Measurements from ENCODE around the gene CSRP3. TPM values are rescaled to one million over a fixed set of nuclear protein-coding genes. Genes with fewer than 3 reads are reported as not detected.
A peak's percentile ranks its signal among the peaks of the same experiment; 100 is the strongest.

The CSRP3 gene
- total RNA-seq = not detected in 2 replicates

DNA sequence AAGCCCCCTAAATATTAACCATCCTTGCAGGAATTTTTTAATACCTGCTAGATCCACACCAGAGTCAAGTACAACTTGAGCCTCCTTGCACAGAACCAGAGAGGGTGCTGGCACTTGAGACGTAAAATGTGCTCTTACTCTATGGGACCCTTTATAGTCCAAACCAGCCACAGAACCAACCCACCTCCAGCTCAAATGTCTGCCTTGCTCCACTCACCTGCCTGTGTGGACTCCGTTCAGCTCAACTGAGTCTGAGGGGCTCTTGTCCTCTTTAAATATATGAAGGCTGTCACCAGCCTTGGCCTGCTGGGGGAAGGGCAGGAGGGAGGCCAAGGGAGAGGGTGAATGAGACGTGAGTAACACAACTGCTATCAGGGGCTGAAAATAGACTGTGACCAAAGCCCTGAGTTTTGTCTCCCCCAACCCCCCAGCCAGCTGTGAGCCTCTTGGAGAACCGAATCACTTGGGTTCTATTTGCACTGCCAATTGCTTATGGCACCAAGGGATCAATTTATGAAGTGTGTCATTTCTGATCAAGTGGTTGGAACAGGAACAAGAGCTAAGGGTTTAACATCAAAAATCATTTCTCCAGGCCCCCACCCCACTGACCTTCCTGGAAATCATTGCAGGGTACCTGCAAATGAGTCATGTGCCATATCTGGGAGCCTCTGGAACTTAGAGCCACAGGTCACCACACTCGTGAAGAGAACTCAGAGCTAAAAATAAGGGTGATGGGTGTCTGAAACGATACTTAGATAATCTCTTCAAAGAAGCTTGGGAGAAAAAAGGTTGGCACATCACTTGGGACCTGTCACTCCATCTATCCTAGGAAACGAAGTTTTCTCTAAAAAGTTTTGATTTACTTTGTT is at the start of gene CSRP3:
TSS of gene CSRP3 (minus strand) at position 247 of the 869 bp plus-strand sequence. CDS start 9,535 bp downstream, outside the sequence.
- Mint-ChIP-seq H3K27me3 (ENCODE audit: insufficient read depth) (peaks cover 11% of the 10 kb centered on the region), H3K27ac (no peak within 1 kb of the TSS), H3K36me3 (ENCODE audit: low read depth) (no peaks in the 10 kb centered on the region), H3K9me3 (no peaks in the 10 kb centered on the region), H3K4me1 (ENCODE audit: low read depth) (peaks cover 5% of the 10 kb centered on the region), H3K4me3 (no peak within 1 kb of the TSS)
- DNase-seq (ENCODE audit: low spot score) = no peak
- intact Hi-C loops (cut with micrococcal nuclease) = no loop called here

DNA sequence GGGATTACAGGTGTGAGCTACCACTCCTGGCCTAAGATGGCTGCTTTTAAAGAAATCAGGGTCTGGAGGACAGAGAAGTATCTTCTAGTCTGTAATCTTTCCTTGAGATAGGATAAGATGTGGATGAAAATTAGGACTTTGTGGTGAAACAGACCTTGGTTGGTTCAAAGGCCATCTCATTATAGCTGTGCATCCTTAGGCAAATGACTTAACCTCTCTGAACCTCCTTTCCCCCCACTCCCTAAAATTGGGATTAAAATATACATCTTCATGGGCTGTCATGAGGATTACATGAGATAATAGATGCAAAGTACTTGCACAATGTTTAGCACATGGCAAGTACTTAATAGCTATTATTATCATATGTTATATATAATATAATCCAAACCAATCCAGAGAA is 49.8 kb upstream of the CSRP3 start:
- H3K9me3 Mint-ChIP-seq = peaks cover 38% of the 10 kb centered on the region
- H3K4me3 Mint-ChIP-seq = no peak overlapping the region
- H3K4me1 Mint-ChIP-seq (ENCODE audit: low read depth) = no peaks in the 10 kb centered on the region
- no peak overlapping the region for H3K27ac Mint-ChIP-seq
- intact Hi-C loops (cut with micrococcal nuclease) = no loop called here
- no peak for DNase-seq (ENCODE audit: low spot score)
- H3K27me3 Mint-ChIP-seq (ENCODE audit: insufficient read depth) = peaks cover 36% of the 10 kb centered on the region
- peaks cover 3% of the 10 kb centered on the region for H3K36me3 Mint-ChIP-seq (ENCODE audit: low read depth)

DNA sequence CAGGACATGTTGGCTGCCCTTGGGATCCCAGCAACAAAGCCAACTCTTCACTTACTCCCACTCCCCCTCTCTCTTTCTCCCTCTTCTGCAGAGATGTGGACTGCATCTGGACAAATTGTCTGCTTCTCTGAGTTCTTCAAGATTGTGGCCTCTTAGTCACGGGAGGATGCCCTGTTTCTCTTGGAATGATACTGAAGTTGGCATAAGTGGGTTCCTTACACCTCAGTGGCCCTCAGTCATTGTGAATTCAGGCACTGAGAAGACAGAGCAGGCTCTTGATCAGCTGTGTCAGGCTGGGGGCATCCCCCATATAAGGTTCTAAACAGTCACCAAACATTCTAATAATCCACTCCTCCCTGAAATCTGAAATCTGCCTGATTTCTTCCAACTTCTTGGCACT is 45.0 kb upstream of the CSRP3 start:
- peaks cover 21% of the 10 kb centered on the region for H3K4me1 Mint-ChIP-seq (ENCODE audit: low read depth)
- no peak overlapping the region for H3K4me3 Mint-ChIP-seq
- intact Hi-C loops (cut with micrococcal nuclease) = loop anchor here (10.0 kb wide), 1 partner anchor 852 kb away; the partner anchor contains the start of gene LDHA
- peaks cover 55% of the 10 kb centered on the region for H3K27me3 Mint-ChIP-seq (ENCODE audit: insufficient read depth)
- peaks cover 3% of the 10 kb centered on the region for H3K36me3 Mint-ChIP-seq (ENCODE audit: low read depth)
- no peak for DNase-seq (ENCODE audit: low spot score)
- H3K9me3 Mint-ChIP-seq = peaks cover 33% of the 10 kb centered on the region
- no peak overlapping the region for H3K27ac Mint-ChIP-seq

DNA sequence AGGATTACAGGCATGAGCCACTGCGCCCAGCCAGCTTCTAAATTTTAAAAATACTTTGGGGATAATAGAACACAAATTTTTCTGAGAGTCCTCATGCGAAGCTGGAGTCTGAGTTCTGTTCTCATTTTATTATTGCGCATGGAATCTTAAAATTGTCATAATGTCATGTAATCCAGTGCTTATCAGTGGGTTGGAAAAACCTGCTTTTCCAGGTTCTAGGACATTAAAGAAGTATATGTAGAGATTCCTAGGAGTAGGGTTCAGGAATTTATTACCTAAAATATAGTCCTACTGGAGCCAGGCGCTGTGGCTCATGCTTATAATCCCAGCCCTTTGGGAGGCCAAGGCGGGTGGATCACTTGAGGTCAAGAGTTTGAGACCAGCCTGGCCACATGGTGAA is 43.6 kb upstream of the CSRP3 start:
- Mint-ChIP-seq H3K27me3 (ENCODE audit: insufficient read depth) (peaks cover 48% of the 10 kb centered on the region), H3K27ac (no peak overlapping the region), H3K36me3 (ENCODE audit: low read depth) (peaks cover 3% of the 10 kb centered on the region), H3K4me1 (ENCODE audit: low read depth) (peaks cover 21% of the 10 kb centered on the region), H3K4me3 (no peak overlapping the region), H3K9me3 (peaks cover 28% of the 10 kb centered on the region)
- DNase-seq (ENCODE audit: low spot score) = no peak
- intact Hi-C loops (cut with micrococcal nuclease) = loop anchor here (10.0 kb wide), 1 partner anchor 851 kb away; the partner anchor contains the start of gene LDHA

DNA sequence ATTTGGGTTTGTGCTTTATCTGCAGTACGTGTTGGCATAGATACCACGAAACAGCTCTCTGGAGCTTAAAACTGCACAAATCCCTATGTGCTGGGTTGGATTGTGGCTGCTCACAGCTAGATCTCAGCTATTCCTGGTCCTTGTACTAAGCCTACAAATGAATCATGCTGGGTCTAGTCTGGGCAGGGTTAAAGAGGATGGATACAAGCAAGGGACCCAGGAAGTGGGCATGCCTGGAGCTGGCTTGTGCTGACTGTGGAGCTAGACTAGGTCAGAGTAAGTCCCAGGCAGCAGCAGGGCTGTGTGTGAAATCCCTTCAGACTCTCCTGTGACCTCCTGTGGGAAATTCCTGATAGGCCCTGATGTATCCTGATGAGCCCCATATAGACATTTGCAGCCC is 42.8 kb upstream of the CSRP3 start:
- Mint-ChIP-seq H3K36me3 (ENCODE audit: low read depth) (peaks cover 3% of the 10 kb centered on the region), H3K27me3 (ENCODE audit: insufficient read depth) (peaks cover 42% of the 10 kb centered on the region), H3K4me3 (no peak overlapping the region), H3K4me1 (ENCODE audit: low read depth) (peaks cover 21% of the 10 kb centered on the region), H3K27ac (no peak overlapping the region), H3K9me3 (peaks cover 26% of the 10 kb centered on the region)
- intact Hi-C loops (cut with micrococcal nuclease) = loop anchor here (5.0 to 10.0 kb wide), 5 partner anchors 82 to 1137 kb away; partner anchors contain the start of genes GTF2H1, HPS5, LDHA and SAAL1
- DNase-seq (ENCODE audit: low spot score) = no peak

DNA sequence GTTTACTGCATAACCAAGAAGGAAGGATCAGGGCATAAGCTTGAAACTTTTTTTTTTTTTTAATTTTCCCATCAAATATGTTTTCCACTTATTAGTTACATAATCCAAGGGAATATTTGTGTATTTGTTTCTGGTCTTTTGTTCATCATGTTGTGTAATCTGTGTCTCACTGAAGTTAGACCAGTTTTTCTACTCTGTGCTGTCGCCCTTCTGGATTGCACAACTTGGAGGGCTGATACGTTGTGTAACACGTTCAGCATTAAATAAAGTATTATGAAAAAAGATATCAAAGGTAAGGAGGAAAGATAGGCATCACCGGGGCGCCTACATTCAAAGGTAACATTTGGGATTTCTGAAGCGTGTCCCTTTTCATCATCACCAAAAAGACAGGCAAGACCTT is 42.3 kb upstream of the CSRP3 start:
- DNase-seq (ENCODE audit: low spot score) = no peak
- intact Hi-C loops (cut with micrococcal nuclease) = loop anchor here (5.0 to 10.0 kb wide), 5 partner anchors 82 to 1137 kb away; partner anchors contain the start of genes GTF2H1, HPS5, LDHA and SAAL1
- no peak overlapping the region for H3K4me3 Mint-ChIP-seq
- H3K27me3 Mint-ChIP-seq (ENCODE audit: insufficient read depth) = peaks cover 37% of the 10 kb centered on the region
- no peak overlapping the region for H3K27ac Mint-ChIP-seq
- peaks cover 21% of the 10 kb centered on the region for H3K9me3 Mint-ChIP-seq
- H3K36me3 Mint-ChIP-seq (ENCODE audit: low read depth) = peaks cover 3% of the 10 kb centered on the region
- peaks cover 25% of the 10 kb centered on the region for H3K4me1 Mint-ChIP-seq (ENCODE audit: low read depth)

DNA sequence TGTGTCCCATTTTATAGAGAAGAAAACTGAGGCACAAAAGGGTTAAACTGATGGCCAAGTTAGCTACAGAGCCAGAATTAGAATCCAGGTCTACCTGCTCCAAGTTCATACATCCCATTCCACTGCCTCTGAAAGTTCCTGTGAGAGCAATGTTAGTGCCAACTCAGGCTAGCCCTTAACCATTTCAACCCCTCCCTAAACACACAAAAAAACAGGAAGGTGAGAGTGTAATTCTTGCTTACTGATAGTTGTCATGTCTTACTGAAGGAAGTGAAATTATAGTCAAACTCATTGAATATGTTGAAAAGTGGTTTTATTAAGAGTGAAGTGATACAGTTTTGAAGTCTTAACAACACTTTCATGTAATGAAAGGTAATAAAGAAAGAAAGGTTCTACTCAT is 41.8 kb upstream of the CSRP3 start:
- Mint-ChIP-seq H3K9me3 (peaks cover 16% of the 10 kb centered on the region), H3K27me3 (ENCODE audit: insufficient read depth) (peaks cover 34% of the 10 kb centered on the region), H3K4me1 (ENCODE audit: low read depth) (peaks cover 30% of the 10 kb centered on the region), H3K36me3 (ENCODE audit: low read depth) (peaks cover 6% of the 10 kb centered on the region), H3K4me3 (no peak overlapping the region), H3K27ac (no peak overlapping the region)
- intact Hi-C loops (cut with micrococcal nuclease) = loop anchor here (2.0 to 10.0 kb wide), 6 partner anchors 81 to 1136 kb away; partner anchors contain the start of genes GTF2H1, HPS5, LDHA and SAAL1
- no peak for DNase-seq (ENCODE audit: low spot score)

DNA sequence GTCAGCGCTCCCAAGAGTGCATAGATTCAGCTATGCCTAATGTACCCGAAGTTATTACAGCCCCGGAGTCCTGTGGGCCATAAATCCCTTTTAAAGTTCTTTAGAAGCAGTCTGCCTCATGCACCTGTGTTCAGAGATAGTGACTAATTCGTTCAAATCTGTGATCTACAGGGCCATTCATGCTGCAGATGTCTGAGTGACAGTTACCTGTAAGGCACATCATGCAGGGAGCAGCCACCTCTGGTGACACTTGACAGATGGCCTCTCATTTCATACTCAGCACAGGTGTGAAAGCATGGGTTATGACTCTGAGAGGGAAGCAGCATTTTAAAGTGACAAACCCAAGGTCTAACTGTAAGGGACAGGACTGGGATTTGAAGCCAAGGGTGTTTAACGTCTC is 41.4 kb upstream of the CSRP3 start:
- no peak overlapping the region for H3K27ac Mint-ChIP-seq
- intact Hi-C loops (cut with micrococcal nuclease) = loop anchor here (2.0 to 10.0 kb wide), 6 partner anchors 81 to 1136 kb away; partner anchors contain the start of genes GTF2H1, HPS5, LDHA and SAAL1

DNA sequence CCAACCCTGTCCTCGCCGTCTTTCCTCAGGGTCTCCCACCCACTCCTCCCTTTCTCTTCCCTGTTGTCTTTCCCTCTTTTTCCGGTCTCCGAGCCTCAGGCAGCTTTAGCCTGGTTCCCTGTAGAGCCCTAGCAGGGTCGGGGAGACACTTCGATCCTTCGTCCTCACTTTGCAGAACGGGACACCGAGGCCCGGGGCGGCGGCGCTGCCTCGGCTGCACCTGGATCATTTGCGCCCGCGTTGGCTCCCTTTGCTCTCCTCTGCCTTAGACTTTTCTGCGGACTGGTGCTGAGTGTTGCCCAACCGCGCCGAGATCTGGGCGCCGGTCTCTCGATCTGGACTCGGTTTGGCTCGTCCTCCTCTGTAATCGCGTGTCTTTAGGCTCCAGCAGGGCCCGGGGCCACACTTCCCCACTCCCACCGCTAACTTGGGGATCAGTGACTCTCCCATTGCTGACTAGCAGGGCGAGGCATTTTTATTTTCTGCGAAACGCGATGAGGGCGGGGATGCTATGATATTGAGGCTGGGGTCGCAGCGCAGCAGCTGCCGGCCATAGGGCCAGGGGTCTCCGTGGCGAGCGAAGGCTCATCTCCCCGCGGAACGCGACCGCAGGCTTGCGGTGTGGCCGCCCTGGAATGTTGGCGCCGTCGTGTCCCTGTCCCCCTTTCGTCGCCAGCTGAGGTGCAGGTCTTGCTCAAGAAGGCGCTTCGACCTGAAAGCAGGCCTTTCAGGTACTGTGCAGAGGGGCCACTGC is 40.6 kb upstream of the CSRP3 start:
- peaks cover 9% of the 10 kb centered on the region for H3K36me3 Mint-ChIP-seq (ENCODE audit: low read depth)
- intact Hi-C loops (cut with micrococcal nuclease) = loop anchor here (2.0 to 10.0 kb wide), 6 partner anchors 80 to 1135 kb away; partner anchors contain the start of genes GTF2H1, HPS5, LDHA and SAAL1
- H3K27me3 Mint-ChIP-seq (ENCODE audit: insufficient read depth) = peaks cover 28% of the 10 kb centered on the region
- DNase-seq (ENCODE audit: low spot score) = no peak
- H3K27ac Mint-ChIP-seq = peak overlapping the region; percentile 87
- H3K9me3 Mint-ChIP-seq = peaks cover 6% of the 10 kb centered on the region
- peak overlapping the region; percentile 95 for H3K4me3 Mint-ChIP-seq
- H3K4me1 Mint-ChIP-seq (ENCODE audit: low read depth) = peaks cover 39% of the 10 kb centered on the region

More for the DNA sequence above, 41.4 kb upstream of the CSRP3 start:
- Mint-ChIP-seq H3K36me3 (ENCODE audit: low read depth) (peaks cover 6% of the 10 kb centered on the region), H3K27me3 (ENCODE audit: insufficient read depth) (peaks cover 30% of the 10 kb centered on the region), H3K4me1 (ENCODE audit: low read depth) (peaks cover 35% of the 10 kb centered on the region), H3K9me3 (peaks cover 12% of the 10 kb centered on the region), H3K4me3 (peak overlapping the region; percentile 37)
- no peak for DNase-seq (ENCODE audit: low spot score)

DNA sequence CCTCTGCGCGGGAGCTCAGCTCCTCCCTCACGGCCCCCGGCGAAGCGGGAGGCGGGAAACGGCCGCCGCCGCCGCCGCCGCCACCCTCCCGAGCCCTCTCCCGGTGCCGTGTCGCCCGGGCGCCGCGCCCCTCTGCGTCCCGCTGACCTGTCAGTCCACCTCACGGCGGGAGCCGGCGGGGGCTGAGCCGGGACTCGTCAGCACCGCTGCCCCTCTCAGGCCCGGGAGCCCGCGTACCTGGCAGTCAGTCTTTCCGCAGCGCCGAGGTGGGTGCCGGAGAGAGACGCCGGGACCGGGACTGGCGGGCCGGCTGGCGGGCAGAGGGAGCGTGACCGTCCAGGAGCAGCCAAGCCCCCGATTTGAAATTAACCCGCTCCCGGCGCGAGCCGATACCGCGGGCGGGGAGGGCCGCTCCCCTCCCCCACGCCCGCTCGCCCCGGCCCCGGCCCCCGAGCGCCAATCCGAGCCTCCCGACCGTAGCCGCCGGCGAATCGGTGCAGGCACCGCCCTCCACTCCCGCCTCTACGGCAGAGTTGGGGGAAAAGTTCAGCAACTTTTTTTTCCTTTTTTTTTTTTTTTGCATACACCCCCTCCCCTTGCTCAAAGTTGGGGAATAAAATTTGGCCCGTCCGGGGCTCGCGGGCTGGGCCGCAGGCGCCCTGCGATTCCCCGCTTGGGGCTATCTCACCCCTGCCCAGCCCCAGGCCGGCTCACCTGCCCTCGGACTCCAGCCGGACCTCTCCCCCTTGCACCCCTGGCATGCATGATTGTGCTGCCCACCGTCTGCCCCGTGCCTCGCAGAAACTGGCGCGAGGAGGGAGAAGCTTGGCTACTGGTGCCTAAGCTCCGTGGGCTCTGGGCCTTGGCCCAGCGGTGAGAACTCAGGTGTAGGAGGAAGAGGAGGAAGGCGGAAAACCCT is 39.7 kb upstream of the CSRP3 start:
- Mint-ChIP-seq H3K4me3 (peak overlapping the region; percentile 95), H3K9me3 (no peaks in the 10 kb centered on the region), H3K36me3 (ENCODE audit: low read depth) (peaks cover 14% of the 10 kb centered on the region), H3K4me1 (ENCODE audit: low read depth) (peaks cover 46% of the 10 kb centered on the region), H3K27me3 (ENCODE audit: insufficient read depth) (peaks cover 21% of the 10 kb centered on the region), H3K27ac (peak overlapping the region; percentile 87)
- peak; percentile 58 for DNase-seq (ENCODE audit: low spot score)
- intact Hi-C loops (cut with micrococcal nuclease) = loop anchor here (2.0 to 10.0 kb wide), 8 partner anchors 79 to 1134 kb away; partner anchors contain the start of genes GTF2H1, HPS5, HTATIP2 and LDHA

DNA sequence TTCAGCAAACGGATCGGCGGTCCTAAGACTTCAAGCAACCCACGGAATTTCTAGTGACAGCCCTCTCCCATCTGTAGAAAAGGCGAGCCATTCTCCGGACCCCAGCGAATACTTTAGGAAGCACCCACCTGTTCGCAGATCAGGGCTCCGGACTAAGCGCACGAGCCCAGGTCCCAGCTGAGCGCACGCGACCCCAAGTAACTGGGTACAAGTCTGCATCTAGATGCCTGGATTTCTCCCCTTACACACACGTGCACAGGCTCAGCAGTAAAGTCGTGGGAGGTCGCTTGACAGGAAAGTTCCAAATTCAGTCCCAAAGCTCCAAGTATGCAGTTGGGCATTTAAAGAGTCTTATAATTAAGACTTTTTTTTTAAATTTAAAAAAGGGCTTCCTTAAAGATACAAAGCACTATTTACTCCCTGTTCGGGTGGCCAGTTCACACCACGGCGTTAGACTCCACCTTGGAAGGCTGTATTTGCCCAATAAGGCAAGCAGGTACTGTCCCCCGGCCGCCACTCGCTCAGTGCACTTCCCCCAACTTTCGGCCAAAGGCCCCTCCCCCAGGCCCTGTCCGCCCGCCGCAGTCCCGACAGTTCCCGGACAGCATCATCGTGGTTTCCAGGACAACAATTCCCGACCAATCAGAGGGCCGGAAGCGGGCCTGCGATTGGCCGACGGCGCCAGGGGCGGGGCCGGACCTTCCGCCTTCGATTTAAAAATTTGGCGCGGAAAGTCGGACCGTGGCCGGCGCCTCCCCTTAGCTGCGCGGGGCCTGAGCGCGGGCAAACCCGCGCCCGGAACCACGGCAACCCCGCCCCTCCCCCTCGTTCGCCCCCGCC is 38.9 kb upstream of the CSRP3 start, which contains the start of gene E2F8:
TSS of gene E2F8 (minus strand) at position 526 of the 840 bp plus-strand sequence. CDS start 824 bp downstream, outside the sequence.
- Mint-ChIP-seq H3K27me3 (ENCODE audit: insufficient read depth) (peaks cover 15% of the 10 kb centered on the region), H3K27ac (peak within 1 kb of the TSS; percentile 89)
- intact Hi-C loops (cut with micrococcal nuclease) = loop anchor here (1.0 to 10.0 kb wide), 11 partner anchors 78 to 1227 kb away; partner anchors contain the start of genes GTF2H1, HPS5, HTATIP2 and LDHA

More for the DNA sequence above, 38.9 kb upstream of the CSRP3 start, which contains the start of gene E2F8:
- peak; percentile 92 for DNase-seq (ENCODE audit: low spot score)
- Mint-ChIP-seq H3K9me3 (no peaks in the 10 kb centered on the region), H3K4me1 (ENCODE audit: low read depth) (peaks cover 46% of the 10 kb centered on the region), H3K4me3 (peak within 1 kb of the TSS; percentile 96), H3K36me3 (ENCODE audit: low read depth) (peaks cover 20% of the 10 kb centered on the region)
